Activated CD4-positive, alpha-beta T cell treated with anti-CD3 and anti-CD28 coated beads for 48 hours (primary cell): ENCODE results near the gene SYCE3.
"Not testable (repeated sequence)": the region's sequence is repeated elsewhere in the genome, so short reads cannot be mapped to it uniquely, and the experiment has no call there.

Source experiments
- DNase-seq: peaks from one replicate; pipeline ENCODE4 v3.0.0-alpha.2; 2020

SYCE3 gene

DNA sequence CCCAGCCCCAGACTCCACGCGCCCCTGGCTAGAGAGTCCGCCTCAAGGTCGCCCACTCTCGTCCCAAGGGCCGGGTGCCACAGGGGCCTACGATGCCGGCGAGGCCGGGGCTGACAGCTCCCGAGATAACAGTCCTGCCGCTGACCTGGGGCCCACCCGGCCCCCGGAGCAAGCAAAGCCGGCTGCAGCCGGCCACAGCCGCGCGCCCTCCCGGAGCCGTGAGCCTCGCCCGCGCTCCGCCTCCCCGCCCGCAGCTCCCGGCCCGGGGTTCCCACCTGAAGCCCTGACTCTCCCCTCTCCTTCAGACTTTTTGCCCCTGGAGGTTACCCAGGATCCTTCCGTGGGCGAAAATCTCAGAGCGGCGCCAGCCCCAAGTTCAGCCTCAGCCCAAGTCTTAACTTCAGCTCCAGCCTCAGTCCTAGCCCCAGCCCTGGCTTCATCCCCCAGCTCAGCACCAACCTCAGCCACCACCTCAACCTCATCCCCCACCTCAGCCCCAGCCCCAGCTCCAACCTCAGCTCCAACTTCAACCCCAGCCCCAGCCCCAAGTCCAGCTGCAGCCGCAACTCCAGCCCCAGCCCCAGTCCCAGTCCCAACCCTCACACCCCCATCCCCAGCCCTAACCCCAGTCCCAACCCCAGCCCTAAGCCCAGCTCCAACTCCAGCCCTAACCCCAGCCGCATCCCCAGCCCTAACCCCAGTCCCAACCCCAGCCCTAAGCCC is 15.3 kb downstream of the SYCE3 start:
- DNase-seq = no peak

DNA sequence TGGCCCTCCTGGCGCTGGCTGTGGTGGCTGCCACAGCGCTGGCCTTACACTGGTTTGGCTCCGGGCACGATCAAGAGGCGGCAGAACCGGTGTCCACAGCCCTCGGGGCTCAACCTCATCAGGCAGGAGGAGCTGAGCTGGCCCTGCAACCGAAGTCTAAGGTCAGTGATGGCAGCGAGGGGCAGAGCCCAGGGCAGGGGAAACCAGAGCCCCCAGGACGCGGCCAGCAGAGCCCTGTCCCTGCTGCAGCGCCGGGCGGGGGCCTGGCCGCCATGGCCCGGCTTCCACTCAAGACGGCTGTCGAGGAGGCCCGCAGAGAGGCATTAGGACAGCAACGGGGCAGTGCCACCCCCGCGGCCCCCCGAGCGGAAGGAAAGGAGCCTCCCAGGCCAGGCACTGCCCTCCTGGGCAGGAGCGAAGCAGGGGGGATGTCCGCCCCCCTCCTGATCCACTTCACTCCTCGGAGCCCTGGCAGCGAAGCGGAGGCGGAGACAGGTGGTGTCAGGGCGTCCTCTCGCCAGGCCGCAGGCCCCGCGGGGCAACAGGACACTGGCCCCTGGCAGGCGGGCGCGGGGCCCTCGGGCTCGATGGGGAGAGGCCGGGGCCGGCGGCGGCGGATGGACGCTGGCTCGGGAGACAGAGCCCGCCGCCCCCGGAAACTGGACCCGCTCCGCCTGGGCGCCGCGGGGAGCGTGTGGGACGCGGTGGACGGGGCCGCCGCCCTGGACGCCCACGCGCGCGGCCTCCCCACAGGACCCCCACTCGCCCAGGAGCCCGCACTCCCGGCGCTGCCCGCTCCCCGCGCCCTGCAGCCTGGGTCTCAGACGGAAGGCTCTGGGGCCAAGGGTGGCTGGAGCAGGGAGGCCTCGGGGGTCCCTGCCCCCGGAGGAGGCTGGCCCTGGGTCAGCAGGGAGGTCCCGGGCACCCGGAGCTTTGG is 16.1 kb downstream of the SYCE3 start:
- DNase-seq = no peak

DNA sequence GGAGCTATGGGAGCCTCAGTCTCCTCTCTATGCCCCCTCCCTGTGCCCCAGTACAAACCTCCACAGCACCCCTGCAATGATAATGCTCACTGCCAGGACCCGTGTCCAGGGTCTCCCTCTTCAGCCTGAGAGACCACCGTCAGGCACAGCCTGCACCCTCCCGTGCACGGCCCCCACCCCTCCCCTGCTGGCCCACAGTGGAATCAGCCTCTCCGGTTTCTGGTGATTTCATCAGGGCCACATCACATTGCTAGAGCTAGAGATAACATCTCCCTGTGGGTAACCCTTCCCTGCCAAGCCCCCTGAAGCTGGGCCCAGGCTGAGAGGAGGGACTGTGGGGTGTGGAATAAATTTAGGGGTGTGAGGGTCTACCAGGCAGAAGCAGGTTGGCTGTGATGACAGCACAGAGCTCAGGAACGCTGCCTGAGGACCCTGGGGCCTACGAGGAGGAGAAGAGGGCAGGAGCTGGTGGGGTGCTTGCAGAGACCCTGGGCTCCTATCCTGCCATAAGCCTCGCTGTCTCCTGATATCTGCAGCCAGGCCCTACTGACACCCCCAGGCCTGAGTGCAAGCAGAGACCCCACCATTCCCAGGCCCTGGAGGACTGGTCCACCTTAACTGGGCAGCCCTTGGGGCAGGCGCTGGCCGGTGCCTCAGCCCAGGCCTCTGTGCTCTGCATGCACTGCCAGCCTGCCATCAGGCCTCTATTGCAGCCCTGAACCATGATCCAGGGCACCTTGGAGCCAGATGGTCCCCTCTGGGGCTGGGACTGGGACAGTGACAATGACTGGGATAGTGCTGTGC is 17.0 kb downstream of the SYCE3 start, which contains the start of gene KLHDC7B:
KLHDC7B (plus strand) TSS at position 378 of the 804 bp plus-strand sequence; CDS start at position 723, 345 bp downstream.
- DNase-seq = peak; percentile 54

- DNase-seq = peak; percentile 40
Measured at GRCh38 chr22:50544746-50545253, 17.9 kb downstream of the SYCE3 start.

- peak; percentile 92 for DNase-seq
Measured at GRCh38 chr22:50544078-50544745, 18.5 kb downstream of the SYCE3 start.

DNA sequence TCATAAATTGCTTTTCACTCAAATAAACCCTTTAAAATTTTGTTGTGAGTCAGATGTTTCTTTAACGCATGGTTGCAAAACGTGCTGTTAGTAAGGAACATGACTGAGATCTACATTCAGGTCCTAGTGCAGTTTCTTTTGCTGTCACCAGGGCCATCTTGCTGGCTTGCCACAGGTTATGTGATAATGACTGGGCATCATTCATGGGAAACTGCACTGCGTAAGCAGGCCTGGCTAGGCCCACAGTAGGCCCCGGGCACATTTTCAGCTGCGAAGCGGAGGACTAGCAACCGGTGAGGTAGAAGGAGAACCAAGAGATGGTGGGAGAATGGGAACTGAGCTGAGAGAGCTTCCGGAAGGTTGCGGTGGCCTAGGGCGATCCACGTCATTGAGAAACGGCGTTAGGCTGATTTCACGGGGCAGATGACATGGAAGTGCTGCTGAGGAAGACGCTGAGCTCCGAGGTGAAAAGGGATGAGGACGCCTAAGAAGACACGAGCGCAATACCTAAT is 20.2 kb downstream of the SYCE3 start:
- DNase-seq = peak; percentile 76

GRCh38 chr22:50541667-50542026 is 21.1 kb downstream of the SYCE3 start:
- DNase-seq = peak; percentile 63

DNA sequence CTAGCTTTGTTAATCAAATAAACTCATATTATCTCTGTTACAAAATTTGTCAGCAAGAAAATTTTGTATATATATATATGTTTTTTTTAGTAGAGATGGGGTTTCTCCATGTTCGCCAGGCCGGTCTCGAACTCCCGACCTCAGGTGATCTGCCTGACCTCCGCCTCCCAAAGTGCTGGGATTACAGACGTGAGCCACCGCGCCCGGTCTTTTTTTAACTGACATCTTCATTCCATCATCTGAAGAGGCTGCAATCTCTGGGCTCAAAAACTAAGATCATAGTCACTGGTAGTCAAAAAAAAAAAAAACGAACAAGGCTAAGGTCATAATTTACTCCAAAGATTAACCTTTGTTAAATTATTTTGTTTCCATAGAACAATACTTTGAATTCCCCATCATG is 22.3 kb downstream of the SYCE3 start:
- DNase-seq = no peak

DNA sequence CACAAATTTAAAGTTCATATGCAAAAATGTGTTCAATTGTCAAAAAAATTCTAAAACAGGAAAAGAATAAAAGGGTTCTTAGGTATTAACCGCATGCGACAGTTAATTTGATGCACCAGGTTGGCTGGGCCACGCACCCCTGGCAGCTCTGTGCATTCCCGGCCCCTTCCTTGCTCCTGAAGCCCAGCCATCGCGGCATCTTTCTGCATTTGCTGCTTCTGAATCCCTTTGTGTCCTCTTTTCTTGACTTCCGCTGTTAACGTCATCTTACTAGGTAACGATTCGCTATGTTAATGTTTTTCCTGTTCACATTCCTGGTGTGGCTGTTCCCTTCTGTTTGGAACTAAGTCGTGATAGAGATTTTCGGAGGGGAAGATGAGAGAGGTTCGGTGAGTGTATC is 25.0 kb downstream of the SYCE3 start:
- no peak for DNase-seq

DNA sequence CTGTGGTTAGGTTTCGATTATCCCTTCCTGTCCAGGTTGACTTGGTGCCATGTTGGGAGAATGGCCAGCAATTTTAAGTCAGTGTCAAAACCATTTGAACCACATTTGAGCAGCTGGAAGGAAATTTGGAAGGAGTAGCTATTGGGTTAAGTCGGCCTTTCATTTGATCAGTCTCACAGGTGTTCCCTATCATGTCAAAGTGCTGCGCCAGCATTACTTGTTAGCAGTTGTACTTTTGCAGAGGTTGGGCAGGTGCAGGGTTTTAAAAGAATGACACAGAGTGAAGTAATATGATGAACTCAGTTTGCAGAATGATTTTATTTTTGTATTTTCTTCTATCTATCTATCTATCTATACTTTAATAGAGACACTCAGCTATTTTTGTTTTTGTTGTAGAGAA is 26.5 kb downstream of the SYCE3 start:
- no peak for DNase-seq

- DNase-seq = no peak
Measured at GRCh38 chr22:50535113-50535512, 27.6 kb downstream of the SYCE3 start.

- not testable (repeated sequence) for DNase-seq
Measured at GRCh38 chr22:50533856-50534711, 28.6 kb downstream of the SYCE3 start.

DNA sequence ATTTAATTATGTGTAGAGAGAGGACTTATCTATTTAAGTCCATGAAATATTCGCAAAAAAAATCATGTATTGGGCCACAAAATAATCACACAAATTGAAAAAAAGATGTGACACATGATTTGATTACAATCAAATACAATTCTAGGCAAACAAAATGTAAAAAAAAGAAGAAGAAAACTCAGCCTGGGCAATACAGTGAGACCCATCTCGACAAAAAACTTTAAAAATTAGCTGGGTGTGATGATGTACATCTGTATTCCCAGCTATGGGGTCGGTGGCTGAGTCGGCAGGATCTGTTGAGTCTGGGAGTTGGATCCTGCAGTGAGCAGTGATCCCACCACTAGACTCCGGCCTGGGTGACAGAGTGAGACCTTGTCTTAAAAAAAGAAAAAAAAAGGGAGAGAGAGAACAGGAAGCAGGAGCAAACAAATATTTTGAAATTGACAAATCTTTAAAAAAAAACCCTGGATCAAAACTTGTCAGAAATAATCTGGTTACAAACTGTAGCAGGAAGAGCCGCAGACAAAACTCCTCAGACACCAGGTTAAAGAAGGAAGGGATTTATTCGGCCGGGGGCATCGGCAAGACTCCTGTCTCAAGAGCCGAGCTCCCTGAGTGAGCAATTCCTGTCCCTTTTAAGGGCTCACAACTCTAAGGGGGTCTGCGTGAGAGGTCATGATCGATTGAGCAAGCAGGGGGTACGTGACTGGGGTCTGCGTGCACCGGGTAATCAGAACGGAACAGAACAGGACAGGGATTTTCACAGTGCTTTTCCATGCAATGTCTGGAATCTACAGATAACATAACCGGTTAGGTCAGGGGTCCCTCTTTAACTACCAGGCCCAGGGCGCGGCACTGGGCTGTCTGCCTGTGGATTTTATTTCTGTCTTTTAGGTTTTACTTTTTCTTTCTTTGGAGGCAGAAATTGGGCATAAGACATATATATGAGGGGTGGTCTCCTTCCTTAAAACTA is 29.6 kb downstream of the SYCE3 start:
- DNase-seq = no peak

- DNase-seq = peak; percentile 42
Measured at GRCh38 chr22:50531962-50532674, 30.6 kb downstream of the SYCE3 start.

GRCh38 chr22:50531546-50531961 is 31.2 kb downstream of the SYCE3 start:
- DNase-seq = peak; percentile 85

DNA sequence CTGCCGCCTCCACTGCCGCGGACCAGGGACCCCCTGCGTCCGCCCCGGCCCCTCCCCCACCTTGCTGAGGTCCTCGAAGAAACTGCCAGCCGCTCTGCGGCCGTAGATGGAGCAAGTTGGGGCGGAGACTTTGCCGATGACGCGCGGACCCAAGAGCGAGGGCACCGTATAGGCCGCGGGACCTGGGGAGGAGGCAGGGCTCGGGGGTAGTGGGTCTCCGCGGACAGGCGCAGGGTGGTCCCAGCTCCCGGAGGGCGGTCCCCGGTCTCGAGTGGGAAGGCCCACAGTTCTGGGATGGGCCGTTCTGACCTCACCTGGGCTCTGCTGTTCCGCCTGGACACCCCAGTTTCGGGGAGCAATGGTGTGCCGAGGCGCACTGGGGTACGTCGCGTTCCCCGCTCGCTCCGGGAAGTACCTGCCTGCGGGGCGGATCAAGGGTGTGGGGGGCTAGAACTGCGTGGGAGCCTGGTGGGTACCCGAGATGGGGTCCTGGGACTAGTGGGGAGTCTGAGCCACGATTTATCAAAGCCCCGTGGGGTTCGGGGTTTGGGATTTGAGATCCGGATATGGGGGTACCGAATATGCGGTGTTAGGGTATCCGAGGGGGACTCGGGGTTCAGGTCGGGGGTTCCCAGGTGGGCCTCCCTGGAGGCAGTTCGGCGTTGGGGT is 31.7 kb downstream of the SYCE3 start:
- DNase-seq = peak; percentile 91

GRCh38 chr22:50530580-50530876 is 32.2 kb downstream of the SYCE3 start:
- no peak for DNase-seq

DNA sequence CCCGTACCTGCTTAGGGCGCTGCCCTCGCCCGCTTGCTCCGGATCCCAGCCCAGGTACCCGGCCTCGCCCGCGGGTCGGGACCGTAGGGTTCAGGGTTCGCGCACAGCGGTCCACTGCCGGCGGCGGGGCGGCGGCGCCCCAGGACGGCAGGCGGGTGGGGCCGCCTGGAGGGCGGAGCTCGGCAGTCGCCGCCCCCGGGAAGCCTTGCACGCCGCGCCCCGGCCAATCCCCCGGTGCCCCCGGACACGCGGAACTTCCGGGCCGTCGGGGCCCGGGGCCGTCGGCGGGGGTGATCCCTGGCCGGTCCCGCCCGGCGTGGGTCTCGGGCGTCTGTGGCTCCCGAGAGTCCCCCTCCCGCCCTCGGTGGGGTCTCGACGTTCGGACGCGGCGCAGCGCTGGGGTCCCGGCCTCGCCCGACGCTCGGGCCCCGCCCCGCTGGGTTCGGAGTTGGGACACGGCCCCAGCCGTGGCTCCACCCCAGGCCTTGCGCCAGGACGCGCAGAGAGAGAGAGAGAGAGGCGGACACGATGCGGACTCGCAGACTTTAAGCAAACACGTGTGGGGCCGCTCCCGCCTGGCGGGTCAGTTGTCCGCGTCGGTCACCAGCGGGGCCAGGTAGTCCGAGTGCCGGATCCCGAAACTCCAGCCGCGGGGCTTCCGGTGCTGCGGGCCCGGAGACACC is 32.7 kb downstream of the SYCE3 start, which contains the start of gene TYMP:
TYMP (minus strand) TSS at position 116 of the 683 bp plus-strand sequence. CDS start 303 bp downstream, outside the sequence.
- DNase-seq = peak; percentile 79
